Measurements from ENCODE around the gene AVL9. TPM values are rescaled to one million over a fixed set of nuclear protein-coding genes. Genes with fewer than 3 reads are reported as not detected.

The AVL9 gene
- total RNA-seq, 2 experiments from 2014 or later, result 35.9 to 42.2 TPM

- ATAC-seq (ENCODE audit: low read depth) (no peak), DNase-seq (no peak)
- no peak overlapping the region for H3K27ac Mint-ChIP-seq
- no peaks in the 10 kb centered on the region for H3K27me3 Mint-ChIP-seq
- H3K36me3 Mint-ChIP-seq, result peaks cover 21% of the 10 kb centered on the region
- peaks cover 10% of the 10 kb centered on the region for H3K4me1 Mint-ChIP-seq
- POLR2A ChIA-PET, result interaction anchor here (1.3 kb wide), 1 partner anchor 37 kb away, joined by 4 read pairs; the partner anchor contains the start of gene AVL9
- H3K9me3 Mint-ChIP-seq, result no peaks in the 10 kb centered on the region
- no peak overlapping the region for H3K4me3 Mint-ChIP-seq
These were observed 36.8 kb downstream of the AVL9 start for GRCh38 chr7:32532086-32532485.

GRCh38 chr7:32532716-32533115 lies 37.4 kb downstream of the AVL9 start:
- Mint-ChIP-seq H3K27me3 (no peaks in the 10 kb centered on the region), H3K27ac (no peak overlapping the region), H3K36me3 (peaks cover 20% of the 10 kb centered on the region), H3K4me3 (no peak overlapping the region), H3K4me1 (peaks cover 8% of the 10 kb centered on the region), H3K9me3 (no peaks in the 10 kb centered on the region)
- no peak for DNase-seq
- POLR2A ChIA-PET, result no interaction called here
- no peak for ATAC-seq (ENCODE audit: low read depth)

GRCh38 chr7:32533276-32534029 lies 38.2 kb downstream of the AVL9 start:
- POLR2A ChIA-PET, result no interaction called here
- H3K36me3 Mint-ChIP-seq, result peaks cover 20% of the 10 kb centered on the region
- DNase-seq (no peak), ATAC-seq (ENCODE audit: low read depth) (no peak)
- no peak overlapping the region for H3K27ac Mint-ChIP-seq
- H3K27me3 Mint-ChIP-seq, result no peaks in the 10 kb centered on the region
- H3K4me1 Mint-ChIP-seq, result peaks cover 8% of the 10 kb centered on the region
- no peaks in the 10 kb centered on the region for H3K9me3 Mint-ChIP-seq
- no peak overlapping the region for H3K4me3 Mint-ChIP-seq

GRCh38 chr7:32535162-32535702 lies 39.9 kb downstream of the AVL9 start:
- peaks cover 8% of the 10 kb centered on the region for H3K4me1 Mint-ChIP-seq

GRCh38 chr7:32536016-32536415 lies 40.7 kb downstream of the AVL9 start:
- H3K27ac Mint-ChIP-seq, result no peak overlapping the region
- peaks cover 26% of the 10 kb centered on the region for H3K36me3 Mint-ChIP-seq
- H3K4me3 Mint-ChIP-seq, result no peak overlapping the region
- DNase-seq, result no peak
- ATAC-seq (ENCODE audit: low read depth), result no peak
- no peaks in the 10 kb centered on the region for H3K9me3 Mint-ChIP-seq
- POLR2A ChIA-PET, result no interaction called here
- H3K27me3 Mint-ChIP-seq, result no peaks in the 10 kb centered on the region
- peaks cover 9% of the 10 kb centered on the region for H3K4me1 Mint-ChIP-seq

More at GRCh38 chr7:32535162-32535702, 39.9 kb downstream of the AVL9 start:
- no peaks in the 10 kb centered on the region for H3K27me3 Mint-ChIP-seq
- ATAC-seq (ENCODE audit: low read depth), result no peak
- peaks cover 26% of the 10 kb centered on the region for H3K36me3 Mint-ChIP-seq
- POLR2A ChIA-PET, result no interaction called here
- no peaks in the 10 kb centered on the region for H3K9me3 Mint-ChIP-seq
- no peak for DNase-seq
- no peak overlapping the region for H3K27ac Mint-ChIP-seq
- H3K4me3 Mint-ChIP-seq, result no peak overlapping the region

- H3K4me3 Mint-ChIP-seq, result no peak overlapping the region
- POLR2A ChIA-PET, result no interaction called here
- DNase-seq (no peak), ATAC-seq (ENCODE audit: low read depth) (no peak)
- H3K27me3 Mint-ChIP-seq, result no peaks in the 10 kb centered on the region
- H3K9me3 Mint-ChIP-seq, result no peaks in the 10 kb centered on the region
- peaks cover 9% of the 10 kb centered on the region for H3K4me1 Mint-ChIP-seq
- H3K27ac Mint-ChIP-seq, result no peak overlapping the region
- H3K36me3 Mint-ChIP-seq, result peaks cover 26% of the 10 kb centered on the region
These were observed 41.3 kb downstream of the AVL9 start for GRCh38 chr7:32536585-32536984.

GRCh38 chr7:32537760-32538159 lies 42.5 kb downstream of the AVL9 start:
- Mint-ChIP-seq H3K9me3 (no peaks in the 10 kb centered on the region), H3K27me3 (no peaks in the 10 kb centered on the region), H3K27ac (no peak overlapping the region), H3K4me1 (peaks cover 9% of the 10 kb centered on the region), H3K36me3 (peaks cover 24% of the 10 kb centered on the region), H3K4me3 (no peak overlapping the region)
- no peak for DNase-seq
- POLR2A ChIA-PET, result no interaction called here
- ATAC-seq (ENCODE audit: low read depth), result no peak

GRCh38 chr7:32539366-32539765 lies 44.1 kb downstream of the AVL9 start:
- POLR2A ChIA-PET, result no interaction called here
- Mint-ChIP-seq H3K9me3 (no peaks in the 10 kb centered on the region), H3K27me3 (no peaks in the 10 kb centered on the region), H3K4me1 (peaks cover 3% of the 10 kb centered on the region), H3K4me3 (no peak overlapping the region), H3K36me3 (peaks cover 33% of the 10 kb centered on the region), H3K27ac (no peak overlapping the region)
- DNase-seq, result no peak
- ATAC-seq (ENCODE audit: low read depth), result no peak

- peaks cover 3% of the 10 kb centered on the region for H3K4me1 Mint-ChIP-seq
- H3K27ac Mint-ChIP-seq, result no peak overlapping the region
- H3K36me3 Mint-ChIP-seq, result peaks cover 32% of the 10 kb centered on the region
- ATAC-seq (ENCODE audit: low read depth) (no peak), DNase-seq (no peak)
- POLR2A ChIA-PET, result no interaction called here
- H3K4me3 Mint-ChIP-seq, result no peak overlapping the region
- no peaks in the 10 kb centered on the region for H3K9me3 Mint-ChIP-seq
- no peaks in the 10 kb centered on the region for H3K27me3 Mint-ChIP-seq
These were observed 44.7 kb downstream of the AVL9 start for GRCh38 chr7:32539919-32540531.

- no peak overlapping the region for H3K4me3 Mint-ChIP-seq
- ATAC-seq (ENCODE audit: low read depth) (no peak), DNase-seq (no peak)
- POLR2A ChIA-PET, result no interaction called here
- no peaks in the 10 kb centered on the region for H3K9me3 Mint-ChIP-seq
- H3K36me3 Mint-ChIP-seq, result peaks cover 25% of the 10 kb centered on the region
- H3K4me1 Mint-ChIP-seq, result peaks cover 2% of the 10 kb centered on the region
- H3K27me3 Mint-ChIP-seq, result no peaks in the 10 kb centered on the region
- H3K27ac Mint-ChIP-seq, result no peak overlapping the region
These were observed 47.3 kb downstream of the AVL9 start for GRCh38 chr7:32542595-32542994.

GRCh38 chr7:32559480-32559879 lies 64.2 kb downstream of the AVL9 start:
- ATAC-seq (ENCODE audit: low read depth), result no peak
- POLR2A ChIA-PET, result no interaction called here
- H3K4me3 Mint-ChIP-seq, result no peak overlapping the region
- H3K9me3 Mint-ChIP-seq, result no peaks in the 10 kb centered on the region
- DNase-seq, result no peak
- H3K27me3 Mint-ChIP-seq, result no peaks in the 10 kb centered on the region
- peaks cover 12% of the 10 kb centered on the region for H3K36me3 Mint-ChIP-seq
- H3K4me1 Mint-ChIP-seq, result peaks cover 4% of the 10 kb centered on the region
- H3K27ac Mint-ChIP-seq, result no peak overlapping the region

- no peak overlapping the region for H3K27ac Mint-ChIP-seq
These were observed 64.8 kb downstream of the AVL9 start for GRCh38 chr7:32560075-32560474.

GRCh38 chr7:32561613-32562012 lies 66.3 kb downstream of the AVL9 start:
- Mint-ChIP-seq H3K27me3 (no peaks in the 10 kb centered on the region), H3K4me3 (no peak overlapping the region), H3K27ac (no peak overlapping the region), H3K9me3 (no peaks in the 10 kb centered on the region), H3K36me3 (peaks cover 12% of the 10 kb centered on the region), H3K4me1 (peaks cover 4% of the 10 kb centered on the region)
- ATAC-seq (ENCODE audit: low read depth) (no peak), DNase-seq (no peak)
- POLR2A ChIA-PET, result interaction anchor here (1.0 kb wide), 1 partner anchor 66 kb away, joined by 4 read pairs; the partner anchor contains the start of gene AVL9

More at GRCh38 chr7:32560075-32560474, 64.8 kb downstream of the AVL9 start:
- H3K9me3 Mint-ChIP-seq, result no peaks in the 10 kb centered on the region
- POLR2A ChIA-PET, result no interaction called here
- H3K4me3 Mint-ChIP-seq, result no peak overlapping the region
- H3K27me3 Mint-ChIP-seq, result no peaks in the 10 kb centered on the region
- H3K36me3 Mint-ChIP-seq, result peaks cover 12% of the 10 kb centered on the region
- peaks cover 4% of the 10 kb centered on the region for H3K4me1 Mint-ChIP-seq
- DNase-seq, result no peak
- no peak for ATAC-seq (ENCODE audit: low read depth)

GRCh38 chr7:32564542-32564941 lies 69.3 kb downstream of the AVL9 start:
- no peak overlapping the region for H3K27ac Mint-ChIP-seq
- peaks cover 9% of the 10 kb centered on the region for H3K36me3 Mint-ChIP-seq
- no peaks in the 10 kb centered on the region for H3K27me3 Mint-ChIP-seq
- DNase-seq (no peak), ATAC-seq (ENCODE audit: low read depth) (no peak)
- H3K4me3 Mint-ChIP-seq, result no peak overlapping the region
- POLR2A ChIA-PET, result no interaction called here
- H3K4me1 Mint-ChIP-seq, result peaks cover 4% of the 10 kb centered on the region
- no peaks in the 10 kb centered on the region for H3K9me3 Mint-ChIP-seq
